Neural cell (in vitro differentiated cells): Measurements from ENCODE around the gene SIDT1.

Experiments
- CTCF ChIP-seq: fragments of 450-650 bp; IDR thresholded peaks from 2 replicates; pipeline ENCODE4 v1.5.1; 2014; ENCODE audit warnings: antibody characterized with exemption, mild to moderate bottlenecking, moderate library complexity; ENCODE audit not compliant: poor library complexity, severe bottlenecking
- EP300 ChIP-seq: fragments of 450-650 bp; conservative IDR thresholded peaks from 2 replicates; pipeline ENCODE4 v1.6.1; 2014; ENCODE audit warnings: antibody characterized with exemption, mild to moderate bottlenecking, moderate library complexity; ENCODE audit not compliant: poor library complexity, severe bottlenecking
- EZH2 ChIP-seq: fragments of 200-600, 300-800 bp; shearing (Covaris generic), sonication (generic); IDR thresholded peaks from 2 replicates; pipeline ENCODE4 v1.6.1; 2014; ENCODE audit warnings: antibody characterized with exemption, low read length, borderline replicate concordance, mild to moderate bottlenecking; ENCODE audit not compliant: insufficient read depth, poor library complexity, severe bottlenecking
- POLR2AphosphoS5 ChIP-seq: IDR thresholded peaks from 2 replicates; pipeline ENCODE4 v1.6.1; 2012
- RAD21 ChIP-seq: fragments of 450-650 bp; conservative IDR thresholded peaks from 2 replicates; pipeline ENCODE4 v1.6.1; 2014; ENCODE audit warnings: antibody characterized with exemption, mild to moderate bottlenecking, moderate library complexity
- REST ChIP-seq: IDR thresholded peaks from 2 replicates; pipeline ENCODE4 v1.6.1; 2012; ENCODE audit warnings: borderline replicate concordance
- SMC3 ChIP-seq: fragments of 450-650 bp; conservative IDR thresholded peaks from 2 replicates; pipeline ENCODE4 v1.6.1; 2014; ENCODE audit warnings: antibody characterized with exemption, mild to moderate bottlenecking, moderate library complexity; ENCODE audit not compliant: poor library complexity
- TAF1 ChIP-seq: IDR thresholded peaks from 2 replicates; pipeline ENCODE4 v1.6.1; 2012; ENCODE audit warnings: low read depth

DNA sequence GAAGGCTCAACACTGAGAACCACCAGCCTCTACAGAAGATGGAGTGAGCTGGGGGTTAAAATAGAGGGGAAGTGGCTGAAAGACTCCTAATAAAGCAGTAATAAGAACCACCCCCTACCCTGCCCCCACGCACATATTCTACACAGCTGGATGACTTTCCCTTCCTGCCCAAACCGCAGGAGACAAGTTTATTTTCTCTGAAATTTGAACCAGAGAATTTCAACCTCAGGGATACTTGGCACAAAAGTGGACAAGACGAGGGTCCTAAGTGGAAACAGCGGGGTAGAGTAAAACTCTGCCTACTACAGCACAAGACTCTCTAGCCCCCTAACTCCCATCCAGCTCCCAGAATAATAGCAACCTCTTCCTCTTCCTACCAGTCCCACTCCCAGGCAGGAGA, 135.7 kb downstream of the SIDT1 start:
- TF ChIP-seq RAD21 (no peak), CTCF (no peak), EP300 (no peak), POLR2AphosphoS5 (no peak), EZH2 (no peak), REST (no peak), TAF1 (no peak), SMC3 (no peak)
